ENCODE results near the gene CSTF2. TPM values are rescaled to one million over a fixed set of nuclear protein-coding genes. Genes with fewer than 3 reads are reported as not detected.

The CSTF2 gene
- total and polyA plus RNA-seq, 9 of the 15 experiments (the other 6 are each of a cell fraction or from before 2014, with no cell fraction given): 11.6 to 57.9 (median 46.4) TPM

- TF ChIP-seq ARID4B (CRISPR knock-in tag; IDR thresholded peaks at IDR 0.05) (no peak; the same call in 1 of the 2 replicates), MYC (IDR thresholded peaks at IDR 0.05; ENCODE audit: low read depth, low read length) (peak; percentile 81), MYC (CRISPR knock-in tag; IDR thresholded peaks at IDR 0.05; ENCODE audit: borderline replicate concordance, low read depth) (no peak), ETV5 (CRISPR knock-in tag; IDR thresholded peaks at IDR 0.05; ENCODE audit: low read depth) (peak; percentile 94), STAT5B (CRISPR knock-in tag; IDR thresholded peaks at IDR 0.05) (no peak), IRF2 (CRISPR knock-in tag; IDR thresholded peaks at IDR 0.05) (no peak), MNT (conservative IDR thresholded peaks at IDR 0.05) (peak; percentile 70 to 81), CREM (IDR thresholded peaks at IDR 0.05; ENCODE audit: low read depth) (peak; percentile 85), NFRKB (IDR thresholded peaks at IDR 0.05; ENCODE audit: low read depth) (no peak), GATAD2B (IDR thresholded peaks at IDR 0.05; ENCODE audit: borderline replicate concordance) (no peak), PHF8 (IDR thresholded peaks at IDR 0.05; ENCODE audit: borderline replicate concordance, low read length) (peak; percentile 77), HNRNPUL1 (IDR thresholded peaks at IDR 0.05; ENCODE audit: low read length) (no peak), ZNF121 (CRISPR knock-in tag; conservative IDR thresholded peaks at IDR 0.05) (peak; percentile 24; the same call in 1 of the 2 replicates), ATF7 (IDR thresholded peaks at IDR 0.05) (peak; percentile 47; the same call in 1 of the 2 replicates), TFE3 (CRISPR knock-in tag; IDR thresholded peaks at IDR 0.05) (no peak), ZNF655 (CRISPR knock-in tag; IDR thresholded peaks at IDR 0.05) (no peak), E2F6 (IDR thresholded peaks at IDR 0.05; ENCODE audit: borderline replicate concordance in 1 of 2, extremely low read depth in 1 of 2, insufficient read depth in 1 of 2, insufficient read length in 1 of 2, low read depth in 1 of 2, low read length in 1 of 2, poor library complexity in 1 of 2, severe bottlenecking in 1 of 2) (peak in 1 of 2 experiments; percentile 78)
Measured at GRCh38 chrX:100819837-100820666, at the start of gene CSTF2 (continued).
